Sigmoid colon (tissue), 4 donors: Measurements from ENCODE around the gene TRUB1.

Experiments used
- EP300 ChIP-seq, 4 donors: sonication (generic); formaldehyde crosslinking; IDR thresholded peaks; one replicate each; pipeline ENCODE4 v1.6.1; 2017; ENCODE audit warnings: antibody characterized with exemption in 4 of 4
- POLR2A ChIP-seq, 2 donors: fragments of 450-650 bp; IDR thresholded peaks; one replicate each; pipeline ENCODE4 v1.6.1; 2016; ENCODE audit warnings: antibody characterized with exemption in 2 of 2, mild to moderate bottlenecking in 2 of 2, moderate library complexity in 2 of 2
- POLR2AphosphoS5 ChIP-seq, 4 donors: sonication (generic); formaldehyde crosslinking; IDR thresholded peaks; one replicate each; pipeline ENCODE4 v1.6.1; 2017; ENCODE audit warnings: antibody characterized with exemption in 4 of 4
- TF ChIP-seq, protein P1 (sequence below), 4 experiments: fragments of 450-650 bp in 3 of 4; fragments of 200-600 bp in 1 of 4; IDR thresholded peaks; one replicate each; pipeline ENCODE4 v1.5.1; 2016 to 2019; ENCODE audit warnings: antibody characterized with exemption in 4 of 4, mild to moderate bottlenecking in 3 of 4, moderate library complexity in 2 of 4

DNA sequence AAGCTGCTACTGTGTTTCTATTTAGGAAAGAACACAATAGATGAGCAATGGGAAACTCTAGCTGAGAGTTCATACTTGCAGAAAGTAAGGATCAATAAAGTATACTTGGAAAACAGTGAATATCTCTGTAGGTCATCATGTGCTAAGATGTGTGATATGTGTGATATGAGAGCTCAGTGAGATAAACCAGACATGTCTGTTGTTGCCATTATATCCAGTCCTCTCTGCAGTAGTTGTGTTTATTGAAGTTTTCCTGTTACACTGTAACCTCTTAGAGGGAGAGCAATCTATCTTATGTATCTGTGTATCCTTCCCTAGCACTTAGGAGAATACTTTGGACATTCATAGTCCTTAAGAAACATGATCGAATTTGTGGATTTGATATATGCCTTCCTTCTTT lies 19.1 kb downstream of the TRUB1 start:
- TF ChIP-seq, protein P1, sequence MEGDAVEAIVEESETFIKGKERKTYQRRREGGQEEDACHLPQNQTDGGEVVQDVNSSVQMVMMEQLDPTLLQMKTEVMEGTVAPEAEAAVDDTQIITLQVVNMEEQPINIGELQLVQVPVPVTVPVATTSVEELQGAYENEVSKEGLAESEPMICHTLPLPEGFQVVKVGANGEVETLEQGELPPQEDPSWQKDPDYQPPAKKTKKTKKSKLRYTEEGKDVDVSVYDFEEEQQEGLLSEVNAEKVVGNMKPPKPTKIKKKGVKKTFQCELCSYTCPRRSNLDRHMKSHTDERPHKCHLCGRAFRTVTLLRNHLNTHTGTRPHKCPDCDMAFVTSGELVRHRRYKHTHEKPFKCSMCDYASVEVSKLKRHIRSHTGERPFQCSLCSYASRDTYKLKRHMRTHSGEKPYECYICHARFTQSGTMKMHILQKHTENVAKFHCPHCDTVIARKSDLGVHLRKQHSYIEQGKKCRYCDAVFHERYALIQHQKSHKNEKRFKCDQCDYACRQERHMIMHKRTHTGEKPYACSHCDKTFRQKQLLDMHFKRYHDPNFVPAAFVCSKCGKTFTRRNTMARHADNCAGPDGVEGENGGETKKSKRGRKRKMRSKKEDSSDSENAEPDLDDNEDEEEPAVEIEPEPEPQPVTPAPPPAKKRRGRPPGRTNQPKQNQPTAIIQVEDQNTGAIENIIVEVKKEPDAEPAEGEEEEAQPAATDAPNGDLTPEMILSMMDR (IDR thresholded peaks at IDR 0.05): no peak
- TF ChIP-seq POLR2A (IDR thresholded peaks at IDR 0.05) (no peak), POLR2AphosphoS5 (IDR thresholded peaks at IDR 0.05) (peak in 1 of 4 donors; percentile 25), EP300 (IDR thresholded peaks at IDR 0.05) (no peak)
